22Rv1 (cell line): Measurements from ENCODE around the gene PYY.
"Not testable (repeated sequence)": the region's sequence is repeated elsewhere in the genome, so short reads cannot be mapped to it uniquely, and the experiment has no call there.

ENCODE experiments used
- H3K27ac ChIP-seq: fragments of 450-650 bp; 2 replicates; pipeline ENCODE4 v1.5.1; 2017
- ZFX ChIP-seq: fragments of 450-650 bp; IDR thresholded peaks from 2 replicates; pipeline ENCODE4 v1.6.1; 2017; ENCODE audit warnings: antibody characterized with exemption, borderline replicate concordance
- TF ChIP-seq, protein P1 (sequence below): fragments of 450-650 bp; IDR thresholded peaks from 2 replicates; pipeline ENCODE4 v1.5.1; 2017; ENCODE audit warnings: mild to moderate bottlenecking

The PYY gene

DNA sequence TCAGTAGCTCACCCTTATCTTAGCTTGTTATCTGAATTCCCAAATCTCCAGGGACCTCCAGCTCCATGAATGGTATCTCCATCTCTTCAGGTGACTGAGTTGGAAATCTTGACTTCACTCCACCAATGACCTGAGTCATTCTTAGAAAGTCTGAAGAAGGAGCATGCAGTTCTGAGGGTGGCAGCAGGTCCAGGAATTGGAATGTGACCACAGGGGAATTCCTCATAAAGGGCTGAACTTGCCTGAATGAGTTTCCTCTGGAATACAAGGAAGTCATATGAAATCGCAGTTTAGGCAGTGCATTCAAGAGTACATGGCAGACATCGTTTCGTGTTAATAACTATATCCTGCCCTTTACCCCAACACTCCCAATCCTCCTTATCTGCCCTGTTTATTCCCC, 12.5 kb upstream of the PYY start:
- no peak overlapping the region for H3K27ac ChIP-seq
- no peak for TF ChIP-seq ZFX
- TF ChIP-seq, protein P1, sequence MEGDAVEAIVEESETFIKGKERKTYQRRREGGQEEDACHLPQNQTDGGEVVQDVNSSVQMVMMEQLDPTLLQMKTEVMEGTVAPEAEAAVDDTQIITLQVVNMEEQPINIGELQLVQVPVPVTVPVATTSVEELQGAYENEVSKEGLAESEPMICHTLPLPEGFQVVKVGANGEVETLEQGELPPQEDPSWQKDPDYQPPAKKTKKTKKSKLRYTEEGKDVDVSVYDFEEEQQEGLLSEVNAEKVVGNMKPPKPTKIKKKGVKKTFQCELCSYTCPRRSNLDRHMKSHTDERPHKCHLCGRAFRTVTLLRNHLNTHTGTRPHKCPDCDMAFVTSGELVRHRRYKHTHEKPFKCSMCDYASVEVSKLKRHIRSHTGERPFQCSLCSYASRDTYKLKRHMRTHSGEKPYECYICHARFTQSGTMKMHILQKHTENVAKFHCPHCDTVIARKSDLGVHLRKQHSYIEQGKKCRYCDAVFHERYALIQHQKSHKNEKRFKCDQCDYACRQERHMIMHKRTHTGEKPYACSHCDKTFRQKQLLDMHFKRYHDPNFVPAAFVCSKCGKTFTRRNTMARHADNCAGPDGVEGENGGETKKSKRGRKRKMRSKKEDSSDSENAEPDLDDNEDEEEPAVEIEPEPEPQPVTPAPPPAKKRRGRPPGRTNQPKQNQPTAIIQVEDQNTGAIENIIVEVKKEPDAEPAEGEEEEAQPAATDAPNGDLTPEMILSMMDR, result no peak

DNA sequence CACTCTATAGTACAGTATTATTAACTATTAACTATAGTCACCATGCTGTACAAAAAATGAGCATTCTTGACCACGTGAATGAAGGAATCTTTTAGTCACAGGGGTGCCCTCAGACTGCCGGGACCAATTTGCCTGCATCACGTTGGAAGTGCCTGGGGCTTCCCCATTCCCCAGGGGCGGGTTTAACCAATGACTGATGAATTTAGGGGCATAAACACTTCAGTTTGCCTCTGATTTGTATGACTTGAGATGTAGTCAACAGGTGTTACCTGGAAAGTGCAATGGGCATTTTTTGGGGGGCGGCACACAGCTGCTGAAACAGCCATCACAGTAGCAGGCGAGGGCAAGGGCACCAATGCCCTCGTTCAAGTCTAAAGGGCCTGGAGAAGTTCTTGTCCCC, 8.7 kb upstream of the PYY start:
- no peak overlapping the region for H3K27ac ChIP-seq
- no peak for TF ChIP-seq ZFX
- TF ChIP-seq, protein P1, result no peak

DNA sequence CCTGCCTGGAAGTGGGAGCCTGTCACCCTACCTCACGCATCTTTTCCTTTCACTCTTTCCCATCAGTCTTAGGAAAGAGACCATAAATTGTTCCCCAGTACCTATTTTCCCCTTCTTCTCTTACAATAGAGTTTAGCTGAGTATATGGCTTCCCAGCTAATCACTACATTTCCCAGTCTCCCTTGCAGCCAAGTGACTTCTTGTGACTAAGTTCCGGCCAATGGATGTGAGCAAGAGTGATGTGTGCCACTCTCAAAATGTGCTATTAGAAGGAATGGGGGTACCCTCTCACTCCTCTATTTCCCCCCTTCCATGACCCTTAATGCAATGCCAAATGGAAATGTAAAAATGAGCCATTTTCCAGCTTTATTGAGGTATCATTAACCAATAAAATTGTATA, 8.2 kb upstream of the PYY start:
- TF ChIP-seq, protein P1, result no peak
- no peak for TF ChIP-seq ZFX
- H3K27ac ChIP-seq, result no peak overlapping the region

DNA sequence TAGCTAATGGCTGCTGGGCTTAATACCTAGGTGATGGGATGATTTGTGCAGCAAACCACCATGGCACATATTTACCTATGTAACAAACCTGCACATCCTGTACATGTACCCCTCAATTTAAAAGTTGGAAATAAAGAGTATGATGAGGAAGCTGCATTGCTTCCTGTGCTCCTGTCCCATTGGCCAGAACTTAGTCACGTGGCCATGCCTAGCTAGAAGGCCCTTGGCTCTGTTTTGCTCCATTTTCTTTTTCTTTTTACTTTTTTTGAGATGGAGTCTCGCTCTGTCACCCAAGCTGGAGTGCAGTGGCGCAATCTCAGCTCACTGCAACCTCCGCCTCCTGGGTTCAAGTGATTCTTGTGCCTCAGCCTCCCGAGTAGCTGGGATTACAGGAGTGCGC, 7.6 kb upstream of the PYY start:
- H3K27ac ChIP-seq, result not testable (repeated sequence)

DNA sequence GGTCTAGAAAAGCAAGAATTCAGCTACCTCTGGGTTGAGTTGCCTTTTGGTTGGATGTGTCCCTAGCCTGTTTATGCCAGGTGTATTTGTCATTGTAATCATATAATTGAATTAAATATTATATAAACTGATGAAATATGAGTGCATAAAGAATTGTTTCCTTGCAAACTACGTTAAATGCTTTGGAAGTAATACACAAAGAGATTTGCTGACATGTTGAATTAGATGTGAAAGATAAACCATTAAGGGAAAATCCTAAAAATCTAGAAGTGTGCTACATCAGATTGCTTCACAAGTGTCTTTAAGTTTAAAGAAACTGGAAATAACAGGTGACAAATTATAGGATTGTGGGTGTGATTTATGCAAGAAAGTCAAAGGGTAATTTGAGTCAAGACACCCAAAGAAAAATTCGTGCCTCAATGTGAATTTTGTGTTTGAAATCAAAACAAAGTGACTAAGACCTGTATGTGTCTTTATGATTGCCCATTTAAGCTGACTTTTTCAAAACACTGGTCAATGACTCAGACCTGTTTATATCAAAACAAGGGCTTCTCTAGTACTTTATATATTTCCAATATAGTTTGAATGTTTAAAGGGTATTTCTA, 5.1 kb upstream of the PYY start:
- TF ChIP-seq, protein P1, result no peak
- no peak for TF ChIP-seq ZFX
- H3K27ac ChIP-seq, result no peak overlapping the region

DNA sequence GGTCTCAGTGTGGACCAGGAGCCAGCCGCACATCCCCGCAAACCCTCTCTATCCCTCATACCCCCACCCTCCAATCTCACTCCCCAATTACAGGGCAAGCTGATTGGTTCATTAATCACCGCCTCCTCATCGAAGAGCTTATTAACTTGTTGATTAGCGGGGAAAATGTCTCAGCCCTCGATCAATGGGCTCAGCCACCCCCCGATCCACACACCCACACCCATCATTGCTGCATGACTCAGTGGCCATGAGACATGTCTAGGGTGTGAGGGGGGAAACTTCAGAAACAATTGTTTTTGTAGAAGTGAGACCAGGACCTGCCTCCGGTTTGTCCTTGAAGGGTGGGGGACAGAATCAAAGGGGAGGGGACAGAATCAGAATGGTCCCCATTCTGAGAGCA, 2.5 kb upstream of the PYY start:
- no peak overlapping the region for H3K27ac ChIP-seq
- TF ChIP-seq ZFX, result no peak
- TF ChIP-seq, protein P1, result no peak

DNA sequence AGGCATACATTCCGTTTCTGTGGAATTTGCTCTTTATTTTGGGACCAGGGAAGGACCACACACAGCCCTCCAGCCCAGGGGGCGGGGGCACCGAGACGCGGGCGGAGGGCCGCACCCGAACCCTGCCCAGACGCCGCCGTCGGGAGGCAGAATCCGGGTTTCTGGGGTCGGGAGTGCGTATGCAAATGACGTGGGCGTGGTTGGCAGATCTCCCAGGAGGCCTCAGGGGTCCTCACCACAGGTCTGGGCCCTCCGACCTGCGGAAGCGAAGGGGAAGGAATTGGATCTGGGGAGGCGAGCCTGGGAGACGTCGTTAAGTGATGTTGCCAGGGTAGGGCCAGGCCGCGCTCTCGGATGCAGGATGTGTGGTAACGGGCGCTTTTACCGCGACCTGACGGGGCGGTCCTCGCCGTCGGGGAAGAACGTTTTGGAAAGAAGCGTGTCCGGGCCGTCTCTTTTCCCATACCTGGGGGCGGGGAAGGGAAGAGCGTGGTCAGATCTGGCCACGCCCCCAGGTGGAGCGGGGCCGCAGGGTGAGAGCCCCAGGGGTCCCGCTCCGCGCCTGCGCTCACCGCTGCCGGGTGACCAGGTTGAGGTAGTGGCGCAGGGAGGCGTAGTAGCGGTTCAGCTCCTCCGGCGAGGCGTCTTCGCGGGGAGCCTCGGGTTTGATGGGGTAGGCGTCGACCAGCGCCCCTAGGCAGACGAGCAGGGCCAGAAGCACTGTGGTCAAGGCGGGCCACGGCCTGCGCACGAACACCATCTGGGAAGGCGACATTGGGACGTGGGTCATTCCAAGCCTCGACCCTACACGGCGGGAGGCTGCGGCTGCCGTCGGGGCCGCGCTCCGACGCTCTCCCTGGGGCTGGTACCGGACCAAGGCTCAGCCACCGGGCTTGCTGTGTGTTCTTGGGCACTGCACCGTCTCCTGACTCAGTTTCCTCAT, 745 bp downstream of the PYY start:
- TF ChIP-seq, protein P1, result no peak
- TF ChIP-seq ZFX, result no peak
- H3K27ac ChIP-seq, result no peak overlapping the region
